Neural cell (in vitro differentiated cells): ENCODE results near the gene OGT. TPM values are rescaled to one million over a fixed set of nuclear protein-coding genes. Genes with fewer than 3 reads are reported as not detected.

Source experiments
- H2AFZ ChIP-seq: fragments of 200-600, 300-800 bp; sonication (generic), shearing (Covaris generic); 2 replicates; pipeline ENCODE4 v1.6.0; 2014; ENCODE audit warnings: low read depth, mild to moderate bottlenecking, antibody characterized with exemption, low read length, moderate library complexity
- H3F3A ChIP-seq: fragments of 200-600 bp; shearing (Covaris generic); 2 replicates; pipeline ENCODE4 v1.6.1; 2016; ENCODE audit warnings: mild to moderate bottlenecking, moderate library complexity, mixed read lengths, antibody characterized with exemption, low read length; ENCODE audit not compliant: insufficient read depth, poor library complexity, severe bottlenecking
- H3K27ac ChIP-seq: fragments of 200-600, 300-800 bp; sonication (generic), shearing (Covaris generic); 2 replicates; pipeline ENCODE4 v1.5.1; 2014; ENCODE audit warnings: mild to moderate bottlenecking, low read length, moderate library complexity
- H3K27me3 ChIP-seq: fragments of 300-800, 200-600 bp; sonication (generic), shearing (Covaris generic); 2 replicates; pipeline ENCODE4 v1.6.0; 2014; ENCODE audit warnings: mild to moderate bottlenecking, low read depth, low read length, moderate library complexity; ENCODE audit not compliant: insufficient read depth
- H3K36me3 ChIP-seq: fragments of 300-800, 200-600 bp; sonication (generic), shearing (Covaris generic); 2 replicates; pipeline ENCODE4 v1.5.1; 2014; ENCODE audit warnings: mild to moderate bottlenecking, antibody characterized with exemption, low read length, moderate library complexity; ENCODE audit not compliant: insufficient read depth
- H3K4me2 ChIP-seq: fragments of 300-800, 200-600 bp; sonication (generic), shearing (Covaris generic); 2 replicates; pipeline ENCODE4 v1.6.0; 2014; ENCODE audit warnings: mild to moderate bottlenecking, low read length
- H3K4me3 ChIP-seq: fragments of 300-800, 200-600 bp; sonication (generic), shearing (Covaris generic); 2 replicates; pipeline ENCODE4 v1.5.1; 2014; ENCODE audit warnings: mild to moderate bottlenecking, low read length, moderate library complexity
- H3K79me2 ChIP-seq: fragments of 200-600 bp; shearing (Covaris generic); replicated peaks from 2 replicates; pipeline ENCODE4 v1.6.0; 2014; ENCODE audit warnings: mild to moderate bottlenecking, low read length, moderate library complexity; ENCODE audit not compliant: insufficient read depth
- H3K9ac ChIP-seq: fragments of 300-800, 200-600 bp; sonication (generic), shearing (Covaris generic); 2 replicates; pipeline ENCODE4 v1.6.1; 2016; ENCODE audit warnings: mild to moderate bottlenecking, low read length, mixed read lengths
- H3K9me2 ChIP-seq: fragments of 200-600 bp; shearing (Covaris generic); 2 replicates; pipeline ENCODE4 v1.6.1; 2016; ENCODE audit warnings: mild to moderate bottlenecking, low read length, mixed read lengths; ENCODE audit not compliant: insufficient read depth
- H3K9me3 ChIP-seq: fragments of 200-600, 300-800 bp; sonication (generic), shearing (Covaris generic); 2 replicates; pipeline ENCODE4 v1.6.1; 2016; ENCODE audit warnings: mild to moderate bottlenecking, mixed run types, low read length, moderate library complexity, mixed read lengths
- H4K20me1 ChIP-seq: fragments of 200-600 bp; shearing (Covaris generic); 2 replicates; pipeline ENCODE4 v1.6.1; 2016; ENCODE audit warnings: mild to moderate bottlenecking, mixed run types; ENCODE audit not compliant: insufficient read depth
- EP300 ChIP-seq: fragments of 450-650 bp; conservative IDR thresholded peaks from 2 replicates; pipeline ENCODE4 v1.6.1; 2014; ENCODE audit warnings: antibody characterized with exemption, mild to moderate bottlenecking, moderate library complexity; ENCODE audit not compliant: poor library complexity, severe bottlenecking
- EZH2 ChIP-seq: fragments of 200-600, 300-800 bp; shearing (Covaris generic), sonication (generic); IDR thresholded peaks from 2 replicates; pipeline ENCODE4 v1.6.1; 2014; ENCODE audit warnings: antibody characterized with exemption, low read length, borderline replicate concordance, mild to moderate bottlenecking; ENCODE audit not compliant: insufficient read depth, poor library complexity, severe bottlenecking
- MXI1 ChIP-seq: fragments of 450-650 bp; conservative IDR thresholded peaks from 2 replicates; pipeline ENCODE4 v1.6.1; 2014; ENCODE audit warnings: antibody characterized with exemption, mild to moderate bottlenecking; ENCODE audit not compliant: poor library complexity, severe bottlenecking
- POLR2AphosphoS5 ChIP-seq: IDR thresholded peaks from 2 replicates; pipeline ENCODE4 v1.6.1; 2012
- RAD21 ChIP-seq: fragments of 450-650 bp; conservative IDR thresholded peaks from 2 replicates; pipeline ENCODE4 v1.6.1; 2014; ENCODE audit warnings: antibody characterized with exemption, mild to moderate bottlenecking, moderate library complexity
- SMC3 ChIP-seq: fragments of 450-650 bp; conservative IDR thresholded peaks from 2 replicates; pipeline ENCODE4 v1.6.1; 2014; ENCODE audit warnings: antibody characterized with exemption, mild to moderate bottlenecking, moderate library complexity; ENCODE audit not compliant: poor library complexity
- TAF1 ChIP-seq: IDR thresholded peaks from 2 replicates; pipeline ENCODE4 v1.6.1; 2012; ENCODE audit warnings: low read depth
- polyA plus RNA-seq: library from polyadenylated mRNA; depleted of rRNA; stranded (reverse); fragments of >200 nt; gene quantifications from 2 replicates; pipeline ENCODE4 v1.2.3, GENCODE V29; 2014
- TF ChIP-seq, protein P1 (sequence below): fragments of 450-650 bp; IDR thresholded peaks from 2 replicates; pipeline ENCODE4 v1.5.1; 2014; ENCODE audit warnings: antibody characterized with exemption, mild to moderate bottlenecking, moderate library complexity; ENCODE audit not compliant: poor library complexity, severe bottlenecking
- TF ChIP-seq, protein P2 (sequence below): IDR thresholded peaks from 2 replicates; pipeline ENCODE4 v1.6.1; 2012; ENCODE audit warnings: borderline replicate concordance

Gene OGT
- polyA plus RNA-seq, 1 donor from 2014 or later, result 340 TPM

DNA sequence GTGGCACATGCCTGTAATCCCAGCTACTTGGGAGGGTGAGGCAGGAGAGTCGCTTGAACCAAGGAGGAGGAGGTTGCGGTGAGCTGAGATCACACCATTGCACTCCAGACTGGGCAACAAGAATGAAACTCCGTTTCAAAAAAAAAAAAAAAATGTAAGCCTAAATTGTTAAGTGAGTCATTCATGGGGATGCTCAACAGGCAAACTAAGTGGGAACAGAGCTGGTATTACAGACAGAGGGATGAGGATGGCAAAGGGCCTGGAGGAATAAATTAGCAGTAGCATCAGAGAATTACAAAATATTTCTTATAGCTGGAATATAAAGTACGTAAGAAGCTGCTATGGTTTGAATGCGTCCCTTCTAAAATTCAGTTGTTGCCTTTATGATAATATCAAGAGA lies 43.4 kb upstream of the OGT start:
- H3K36me3 ChIP-seq, result no peaks in the 10 kb centered on the region
- no peak overlapping the region for H3K4me2 ChIP-seq
- H3K27ac ChIP-seq, result no peak overlapping the region
- no peak overlapping the region for H3K9ac ChIP-seq
- no peaks in the 10 kb centered on the region for H3F3A ChIP-seq
- no peaks in the 10 kb centered on the region for H4K20me1 ChIP-seq
- H3K9me3 ChIP-seq, result no peaks in the 10 kb centered on the region
- no peak overlapping the region for H3K4me3 ChIP-seq
- no peaks in the 10 kb centered on the region for H3K9me2 ChIP-seq
- no peak overlapping the region for H2AFZ ChIP-seq
- no peak for TF ChIP-seq EZH2
- no peaks in the 10 kb centered on the region for H3K27me3 ChIP-seq
- H3K79me2 ChIP-seq, result no peaks in the 10 kb centered on the region

DNA sequence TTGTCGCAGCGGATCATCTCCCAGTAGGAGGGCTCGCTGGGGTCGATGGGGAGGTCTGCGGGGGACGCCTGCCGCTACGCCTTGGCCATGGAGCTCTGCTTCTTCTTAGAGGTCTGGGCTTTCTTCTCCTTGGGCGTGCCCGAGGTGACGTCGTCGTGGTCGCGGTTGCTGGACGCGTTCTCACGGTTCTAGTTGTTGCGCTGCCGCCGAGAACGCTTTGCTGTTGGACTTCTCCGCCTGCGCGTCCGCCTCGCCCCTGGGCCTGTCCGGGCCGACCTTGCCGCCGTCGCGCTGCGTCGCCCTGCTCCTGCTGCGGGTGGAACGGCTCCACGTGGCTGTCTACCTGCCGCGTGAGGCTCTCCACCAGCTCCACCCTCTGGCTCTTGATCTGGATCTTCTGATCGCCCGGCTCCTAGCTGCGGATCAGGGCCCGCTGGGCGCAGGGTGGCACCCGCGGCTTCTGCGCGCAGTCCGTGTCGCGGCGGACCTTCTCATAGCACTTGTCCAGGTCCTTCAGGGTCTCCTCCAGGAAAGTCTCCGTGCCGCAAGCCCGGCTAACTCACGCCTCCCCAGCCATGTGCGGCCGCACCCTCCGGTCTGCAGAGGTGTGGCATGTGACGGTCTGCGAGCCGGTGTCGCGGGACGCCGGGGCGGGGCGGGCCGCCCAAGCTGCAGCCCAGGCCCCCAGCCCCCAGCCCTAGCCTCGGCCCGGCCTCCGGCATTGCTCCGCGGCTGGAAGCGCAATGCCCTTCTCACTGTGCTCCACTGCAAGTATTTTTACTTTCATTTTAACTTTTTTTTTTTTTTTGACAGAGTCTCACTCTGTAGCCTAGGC lies 40.5 kb upstream of the OGT start:
- no peak overlapping the region for H3K9ac ChIP-seq
- no peak overlapping the region for H3K4me3 ChIP-seq
- no peaks in the 10 kb centered on the region for H3K27me3 ChIP-seq
- TF ChIP-seq EZH2, result no peak
- no peak for TF ChIP-seq TAF1
- no peak for TF ChIP-seq POLR2AphosphoS5
- no peak for TF ChIP-seq EP300
- no peak for TF ChIP-seq MXI1
- TF ChIP-seq, protein P1, sequence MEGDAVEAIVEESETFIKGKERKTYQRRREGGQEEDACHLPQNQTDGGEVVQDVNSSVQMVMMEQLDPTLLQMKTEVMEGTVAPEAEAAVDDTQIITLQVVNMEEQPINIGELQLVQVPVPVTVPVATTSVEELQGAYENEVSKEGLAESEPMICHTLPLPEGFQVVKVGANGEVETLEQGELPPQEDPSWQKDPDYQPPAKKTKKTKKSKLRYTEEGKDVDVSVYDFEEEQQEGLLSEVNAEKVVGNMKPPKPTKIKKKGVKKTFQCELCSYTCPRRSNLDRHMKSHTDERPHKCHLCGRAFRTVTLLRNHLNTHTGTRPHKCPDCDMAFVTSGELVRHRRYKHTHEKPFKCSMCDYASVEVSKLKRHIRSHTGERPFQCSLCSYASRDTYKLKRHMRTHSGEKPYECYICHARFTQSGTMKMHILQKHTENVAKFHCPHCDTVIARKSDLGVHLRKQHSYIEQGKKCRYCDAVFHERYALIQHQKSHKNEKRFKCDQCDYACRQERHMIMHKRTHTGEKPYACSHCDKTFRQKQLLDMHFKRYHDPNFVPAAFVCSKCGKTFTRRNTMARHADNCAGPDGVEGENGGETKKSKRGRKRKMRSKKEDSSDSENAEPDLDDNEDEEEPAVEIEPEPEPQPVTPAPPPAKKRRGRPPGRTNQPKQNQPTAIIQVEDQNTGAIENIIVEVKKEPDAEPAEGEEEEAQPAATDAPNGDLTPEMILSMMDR, result no peak
- no peak for TF ChIP-seq RAD21
- TF ChIP-seq, protein P2, sequence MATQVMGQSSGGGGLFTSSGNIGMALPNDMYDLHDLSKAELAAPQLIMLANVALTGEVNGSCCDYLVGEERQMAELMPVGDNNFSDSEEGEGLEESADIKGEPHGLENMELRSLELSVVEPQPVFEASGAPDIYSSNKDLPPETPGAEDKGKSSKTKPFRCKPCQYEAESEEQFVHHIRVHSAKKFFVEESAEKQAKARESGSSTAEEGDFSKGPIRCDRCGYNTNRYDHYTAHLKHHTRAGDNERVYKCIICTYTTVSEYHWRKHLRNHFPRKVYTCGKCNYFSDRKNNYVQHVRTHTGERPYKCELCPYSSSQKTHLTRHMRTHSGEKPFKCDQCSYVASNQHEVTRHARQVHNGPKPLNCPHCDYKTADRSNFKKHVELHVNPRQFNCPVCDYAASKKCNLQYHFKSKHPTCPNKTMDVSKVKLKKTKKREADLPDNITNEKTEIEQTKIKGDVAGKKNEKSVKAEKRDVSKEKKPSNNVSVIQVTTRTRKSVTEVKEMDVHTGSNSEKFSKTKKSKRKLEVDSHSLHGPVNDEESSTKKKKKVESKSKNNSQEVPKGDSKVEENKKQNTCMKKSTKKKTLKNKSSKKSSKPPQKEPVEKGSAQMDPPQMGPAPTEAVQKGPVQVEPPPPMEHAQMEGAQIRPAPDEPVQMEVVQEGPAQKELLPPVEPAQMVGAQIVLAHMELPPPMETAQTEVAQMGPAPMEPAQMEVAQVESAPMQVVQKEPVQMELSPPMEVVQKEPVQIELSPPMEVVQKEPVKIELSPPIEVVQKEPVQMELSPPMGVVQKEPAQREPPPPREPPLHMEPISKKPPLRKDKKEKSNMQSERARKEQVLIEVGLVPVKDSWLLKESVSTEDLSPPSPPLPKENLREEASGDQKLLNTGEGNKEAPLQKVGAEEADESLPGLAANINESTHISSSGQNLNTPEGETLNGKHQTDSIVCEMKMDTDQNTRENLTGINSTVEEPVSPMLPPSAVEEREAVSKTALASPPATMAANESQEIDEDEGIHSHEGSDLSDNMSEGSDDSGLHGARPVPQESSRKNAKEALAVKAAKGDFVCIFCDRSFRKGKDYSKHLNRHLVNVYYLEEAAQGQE, result no peak
- TF ChIP-seq SMC3, result no peak
- H3F3A ChIP-seq, result no peaks in the 10 kb centered on the region
- no peaks in the 10 kb centered on the region for H3K9me2 ChIP-seq
- no peaks in the 10 kb centered on the region for H4K20me1 ChIP-seq
- no peak overlapping the region for H2AFZ ChIP-seq
- H3K9me3 ChIP-seq, result no peaks in the 10 kb centered on the region
- no peaks in the 10 kb centered on the region for H3K79me2 ChIP-seq
- H3K4me2 ChIP-seq, result no peak overlapping the region
- H3K27ac ChIP-seq, result no peak overlapping the region
- H3K36me3 ChIP-seq, result no peaks in the 10 kb centered on the region
